Smooth muscle cell (in vitro differentiated cells): Measurements from ENCODE around the gene DLL1. TPM values are rescaled to one million over a fixed set of nuclear protein-coding genes. Genes with fewer than 3 reads are reported as not detected.

Experiments used
- DNase-seq: peaks from one replicate; lab custom pipeline; 2025; ENCODE audit not compliant: unreplicated experiment; lab: John Stamatoyannopoulos, UW
- H2AFZ ChIP-seq: fragments of 200-600 bp; sonication (generic); 2 replicates; pipeline ENCODE4 v1.6.0; 2016; ENCODE audit warnings: antibody characterized with exemption, low read depth, mild to moderate bottlenecking
- H3F3A ChIP-seq: fragments of 200-600 bp; sonication (generic); 2 replicates; pipeline ENCODE4 v1.6.0; 2017; ENCODE audit warnings: antibody characterized with exemption, low read depth
- H3K27ac ChIP-seq: fragments of 200-600 bp; sonication (generic); 2 replicates; pipeline ENCODE4 v1.5.1; 2016; ENCODE audit warnings: low read depth, mild to moderate bottlenecking
- H3K27me3 ChIP-seq: fragments of 200-600 bp; sonication (generic); 2 replicates; pipeline ENCODE4 v1.6.1; 2016; ENCODE audit warnings: low read depth, mild to moderate bottlenecking
- H3K36me3 ChIP-seq: fragments of 200-600 bp; sonication (generic); 2 replicates; pipeline ENCODE4 v1.5.1; 2016; ENCODE audit warnings: low read depth
- H3K4me1 ChIP-seq: fragments of 200-600 bp; sonication (generic); 2 replicates; pipeline ENCODE4 v1.5.1; 2016; ENCODE audit warnings: low read depth
- H3K4me2 ChIP-seq: fragments of 200-600 bp; sonication (generic); 2 replicates; pipeline ENCODE4 v1.6.0; 2016; ENCODE audit warnings: mild to moderate bottlenecking
- H3K4me3 ChIP-seq: fragments of 200-600 bp; sonication (generic); 2 replicates; pipeline ENCODE4 v1.5.1; 2016; ENCODE audit warnings: mild to moderate bottlenecking
- H3K79me2 ChIP-seq: fragments of 200-600 bp; sonication (generic); 2 replicates; pipeline ENCODE4 v1.6.0; 2016; ENCODE audit warnings: low read depth, mild to moderate bottlenecking
- H3K9ac ChIP-seq: fragments of 200-600 bp; sonication (generic); 2 replicates; pipeline ENCODE4 v1.6.0; 2016; ENCODE audit warnings: low read depth
- H3K9me3 ChIP-seq: fragments of 200-600 bp; sonication (generic); replicated peaks from 2 replicates; pipeline ENCODE4 v1.5.1; 2016; ENCODE audit warnings: low read depth
- H4K20me1 ChIP-seq: fragments of 200-600 bp; sonication (generic); 2 replicates; pipeline ENCODE4 v1.6.0; 2016; ENCODE audit warnings: low read depth
- CTCF ChIP-seq: fragments of 200-600 bp; sonication (generic); IDR thresholded peaks from 2 replicates; pipeline ENCODE4 v1.5.1; 2017; ENCODE audit warnings: borderline replicate concordance, mild to moderate bottlenecking, antibody characterized with exemption; ENCODE audit not compliant: insufficient read depth, poor library complexity, severe bottlenecking
- WGBS: methylation state at CpG from one replicate; pipeline ENCODE4 v1.1.7; 2016; ENCODE audit warnings: low lambda C conversion rate; 5-methylcytosine and 5-hydroxymethylcytosine counted together
- polyA plus RNA-seq: library from polyadenylated mRNA; unstranded; fragments of >200 nt; fragmentation: Nextera tagmentation; extraction: Ambion mirVana; gene quantifications from 2 replicates; pipeline ENCODE4 v1.2.1, GENCODE V29; 2016
- total RNA-seq: library from RNA; depleted of rRNA; stranded (reverse); fragments of >200 nt; gene quantifications from 2 replicates; pipeline ENCODE4 v1.2.3, GENCODE V29; 2014

Gene DLL1
- total and polyA plus RNA-seq, 2 experiments from 2014 or later = 0.36 to 0.70 TPM

DNA sequence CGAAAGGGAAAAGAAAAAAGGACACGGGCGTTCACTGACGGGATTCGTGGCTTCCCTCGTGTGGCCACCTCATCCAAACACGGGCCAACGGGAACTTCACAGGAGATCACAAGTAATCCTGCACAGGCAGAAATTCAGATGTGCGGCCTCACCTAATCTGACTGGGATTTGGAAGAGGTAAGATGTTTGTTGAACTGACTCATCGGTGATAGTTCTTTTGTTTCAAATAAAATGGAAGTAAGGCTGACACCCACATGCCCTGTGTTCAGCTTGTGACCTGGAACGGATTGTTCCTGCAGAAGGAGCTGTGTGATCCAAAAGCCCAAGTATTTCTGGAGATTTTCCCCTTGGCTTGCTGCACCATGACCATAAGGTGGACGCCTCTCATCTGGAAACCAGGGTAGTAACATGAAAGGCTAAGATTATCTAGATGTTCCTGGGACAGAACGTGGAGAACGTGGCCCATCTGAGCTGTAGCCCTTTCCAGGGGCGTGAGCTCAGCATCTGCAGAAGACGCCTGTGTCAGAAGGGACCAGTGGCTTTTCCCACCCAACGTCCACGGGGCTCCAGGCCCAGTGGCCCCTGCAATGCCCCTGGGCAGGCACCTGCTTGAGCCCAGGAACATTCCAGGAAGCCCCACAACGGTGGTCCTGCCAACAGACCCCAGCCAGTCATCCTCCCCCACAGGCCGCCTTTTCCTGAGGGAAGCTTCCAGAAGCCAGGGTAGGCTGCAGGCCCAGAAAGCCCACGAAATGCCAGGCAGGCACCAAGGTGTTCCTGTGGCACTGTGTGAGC, 39.7 kb downstream of the DLL1 start:
- Histone ChIP-seq H4K20me1 (no peaks in the 10 kb centered on the region), H3K4me2 (no peak overlapping the region), H2AFZ (no peak overlapping the region), H3K9ac (no peak overlapping the region), H3K9me3 (no peaks in the 10 kb centered on the region), H3F3A (no peaks in the 10 kb centered on the region), H3K36me3 (no peaks in the 10 kb centered on the region), H3K79me2 (no peaks in the 10 kb centered on the region), H3K4me3 (no peak overlapping the region), H3K4me1 (peaks cover 6% of the 10 kb centered on the region), H3K27me3 (no peaks in the 10 kb centered on the region), H3K27ac (no peak overlapping the region)
- DNase-seq = no peak
- TF ChIP-seq CTCF = no peak
- 91% methylated on average over 21 of the region's 21 CpGs for WGBS

GRCh38 chr6:170250455-170250854, 40.4 kb downstream of the DLL1 start:
- no peak overlapping the region for H3K9ac ChIP-seq
- H3K79me2 ChIP-seq = no peaks in the 10 kb centered on the region
- no peaks in the 10 kb centered on the region for H3F3A ChIP-seq
- H3K27me3 ChIP-seq = no peaks in the 10 kb centered on the region
- DNase-seq = no peak
- H3K4me3 ChIP-seq = no peak overlapping the region
- no peak for TF ChIP-seq CTCF
- no peaks in the 10 kb centered on the region for H3K9me3 ChIP-seq
- H3K36me3 ChIP-seq = no peaks in the 10 kb centered on the region
- no peak overlapping the region for H2AFZ ChIP-seq
- peaks cover 6% of the 10 kb centered on the region for H3K4me1 ChIP-seq
- no peak overlapping the region for H3K27ac ChIP-seq
- no peak overlapping the region for H3K4me2 ChIP-seq
- no peaks in the 10 kb centered on the region for H4K20me1 ChIP-seq
- 39% methylated on average over 11 of the region's 11 CpGs for WGBS

- peaks cover 6% of the 10 kb centered on the region for H3K4me1 ChIP-seq
- H3K4me2 ChIP-seq = no peak overlapping the region
- no peaks in the 10 kb centered on the region for H3F3A ChIP-seq
- H2AFZ ChIP-seq = no peak overlapping the region
- WGBS = 93% methylated on average over 15 of the region's 15 CpGs
- TF ChIP-seq CTCF = no peak
- no peak overlapping the region for H3K27ac ChIP-seq
- no peak overlapping the region for H3K9ac ChIP-seq
- DNase-seq = no peak
- no peaks in the 10 kb centered on the region for H3K79me2 ChIP-seq
- H3K9me3 ChIP-seq = no peaks in the 10 kb centered on the region
- H3K36me3 ChIP-seq = no peaks in the 10 kb centered on the region
- H3K27me3 ChIP-seq = no peaks in the 10 kb centered on the region
- no peaks in the 10 kb centered on the region for H4K20me1 ChIP-seq
- no peak overlapping the region for H3K4me3 ChIP-seq
These were observed 41.1 kb downstream of the DLL1 start for GRCh38 chr6:170249817-170250216.
